MM.1S (cell line): ENCODE measurements around the gene PORCN.

ENCODE experiments used
- CTCF ChIP-seq: fragments of 300-600 bp; sonication (generic); IDR thresholded peaks from 2 replicates; pipeline ENCODE4 v1.5.1; 2016; ENCODE audit warnings: antibody characterized with exemption, low read length, mixed read lengths
- EZH2 ChIP-seq: fragments of 300-600 bp; sonication (generic); optimal IDR thresholded peaks from 2 replicates; pipeline ENCODE3; 2017; ENCODE audit warnings: low read depth, mild to moderate bottlenecking, antibody characterized with exemption, low read length, mixed read lengths
- EZH2phosphoT487 ChIP-seq: fragments of 300-600 bp; sonication (generic); IDR thresholded peaks from 2 replicates; pipeline ENCODE4 v1.6.1; 2018; ENCODE audit warnings: antibody characterized with exemption, low read length

GRCh38 chrX:48516285-48516684 lies 7.5 kb downstream of the PORCN start:
- TF ChIP-seq CTCF (no peak), EZH2 (no peak), EZH2phosphoT487 (no peak)
